SK-N-SH (cell line): ENCODE measurements around the gene COQ8B. TPM values are rescaled to one million over a fixed set of nuclear protein-coding genes. Genes with fewer than 3 reads are reported as not detected.

ENCODE experiments used
- CTCF ChIA-PET: fragments of 300-600, 350-600 bp; formaldehyde crosslinking; extraction: SDS; loops from one replicate; lab custom pipeline; 2021; lab: Yijun Ruan, JAX
- POLR2A ChIA-PET: fragments of 350-600 bp; sonication (Branson Sonifier 250); formaldehyde crosslinking; extraction: SDS; loops from one replicate; lab custom pipeline; 2020; ENCODE audit warnings: antibody characterized with exemption, inconsistent platforms; lab: Yijun Ruan, JAX
- DNase-seq: peaks from one replicate; pipeline ENCODE4 v3.0.0; 2012
- H2AFZ ChIP-seq: fragments of 200-600 bp; sonication (generic); 2 replicates; pipeline ENCODE4 v1.8.1; 2016; ENCODE audit warnings: antibody characterized with exemption, mild to moderate bottlenecking, low read depth
- H3F3A ChIP-seq: fragments of 200-600 bp; sonication (generic); replicated peaks from 2 replicates; pipeline ENCODE3; 2016; ENCODE audit warnings: antibody characterized with exemption, mild to moderate bottlenecking; ENCODE audit not compliant: insufficient read depth
- H3K27ac ChIP-seq, 2 experiments: fragments of 200-500 bp in 1 of 2; fragments of 200-600 bp in 1 of 2; sonication (Bioruptor generic) in 1 of 2; sonication (generic), shearing (Covaris generic) in 1 of 2; 2 replicates each; pipeline versions ENCODE4 v1.5.1 to v1.6.1; 2014 to 2016; ENCODE audit warnings: low read depth in 2 of 2, inconsistent platforms in 1 of 2, low read length in 1 of 2, mild to moderate bottlenecking in 1 of 2, mixed read lengths in 1 of 2
- H3K27me3 ChIP-seq: fragments of 200-600 bp; sonication (generic), shearing (Covaris generic); 2 replicates; pipeline ENCODE4 v1.6.1; 2016; ENCODE audit warnings: mixed run types; ENCODE audit not compliant: insufficient read depth
- H3K36me3 ChIP-seq, 2 experiments: fragments of 200-500 bp in 1 of 2; fragments of 200-600 bp in 1 of 2; sonication (Bioruptor generic) in 1 of 2; sonication (generic) in 1 of 2; replicated peaks in 1 of 2; 2 replicates each; pipeline versions ENCODE3 to v1.5.1; 2014 to 2016; ENCODE audit warnings: low read length in 1 of 2, mild to moderate bottlenecking in 1 of 2; ENCODE audit not compliant: insufficient read depth in 2 of 2, control insufficient read depth in 1 of 2
- H3K4me1 ChIP-seq, 2 experiments: fragments of 200-500 bp in 1 of 2; fragments of 200-600 bp in 1 of 2; sonication (Bioruptor generic) in 1 of 2; sonication (generic), shearing (Covaris generic) in 1 of 2; 2 replicates each; pipeline versions ENCODE4 v1.5.1 to v1.6.1; 2014 to 2016; ENCODE audit warnings: low read depth in 1 of 2, low read length in 1 of 2, mixed run types in 1 of 2; ENCODE audit not compliant: insufficient read depth in 2 of 2, control insufficient read depth in 1 of 2
- H3K4me2 ChIP-seq: fragments of 200-600 bp; sonication (generic), shearing (Covaris generic); 2 replicates; pipeline ENCODE4 v1.6.1; 2017; ENCODE audit warnings: mixed run types
- H3K4me3 ChIP-seq, 2 experiments: fragments of 200-500 bp in 1 of 2; fragments of 200-600 bp in 1 of 2; sonication (Bioruptor generic) in 1 of 2; sonication (generic), shearing (Covaris generic) in 1 of 2; 2 replicates each; pipeline versions ENCODE4 v1.5.1 to v1.8.1; 2014 to 2016; ENCODE audit warnings: low read depth in 2 of 2, inconsistent platforms in 1 of 2, low read length in 1 of 2, mild to moderate bottlenecking in 1 of 2, mixed read lengths in 1 of 2, moderate library complexity in 1 of 2
- H3K79me2 ChIP-seq: fragments of 200-600 bp; sonication (generic); 2 replicates; pipeline ENCODE4 v1.8.1; 2017; ENCODE audit warnings: mild to moderate bottlenecking; ENCODE audit not compliant: insufficient read depth
- H3K9ac ChIP-seq: fragments of 200-600 bp; sonication (generic); 2 replicates; pipeline ENCODE4 v1.6.1; 2017; ENCODE audit warnings: mixed run types
- H3K9me2 ChIP-seq: fragments of 200-600 bp; sonication (generic); 2 replicates; pipeline ENCODE4 v1.6.1; 2017; ENCODE audit warnings: mixed run types
- H3K9me3 ChIP-seq: fragments of 200-600 bp; sonication (generic); 2 replicates; pipeline ENCODE4 v1.6.1; 2017; ENCODE audit warnings: mixed run types, mild to moderate bottlenecking, moderate library complexity
- H4K20me1 ChIP-seq: fragments of 200-600 bp; sonication (generic); 2 replicates; pipeline ENCODE4 v1.6.1; 2017; ENCODE audit warnings: mild to moderate bottlenecking, mixed run types; ENCODE audit not compliant: insufficient read depth
- MEF2A ChIP-seq: IDR thresholded peaks from 2 replicates; pipeline ENCODE4 v1.4.0; 2012; ENCODE audit warnings: low read depth, borderline replicate concordance
- NRF1 ChIP-seq: IDR thresholded peaks from 2 replicates; pipeline ENCODE4 v1.6.1; 2012; ENCODE audit warnings: low read depth, mild to moderate bottlenecking, low read length
- PBX3 ChIP-seq: IDR thresholded peaks from 2 replicates; pipeline ENCODE4; 2012
- POLR2AphosphoS5 ChIP-seq: IDR thresholded peaks from 2 replicates; pipeline ENCODE4 v1.6.1; 2012; ENCODE audit warnings: low read depth, low read length
- RCOR1 ChIP-seq: fragments of 150-350 bp; IDR thresholded peaks from 2 replicates; pipeline ENCODE4 v1.6.1; 2017; ENCODE audit warnings: antibody characterized with exemption, low read length
- SMC3 ChIP-seq: IDR thresholded peaks from 2 replicates; pipeline ENCODE4 v1.6.1; 2012; ENCODE audit warnings: low read depth, low read length, improper control_type of control experiment
- TEAD4 ChIP-seq: IDR thresholded peaks from 2 replicates; pipeline ENCODE4 v1.4.0; 2012; ENCODE audit warnings: mild to moderate bottlenecking, borderline replicate concordance; ENCODE audit not compliant: insufficient read depth
- YY1 ChIP-seq: IDR thresholded peaks from 2 replicates; pipeline ENCODE4 v1.4.0; 2012; ENCODE audit warnings: low read depth, mild to moderate bottlenecking
- ZBTB33 ChIP-seq: IDR thresholded peaks from 2 replicates; pipeline ENCODE4 v1.4.0; 2012; ENCODE audit warnings: low read depth, borderline replicate concordance
- WGBS: methylation state at CpG from one replicate; pipeline ENCODE4 v1.1.6; 2017; ENCODE audit warnings: low lambda C conversion rate; 5-methylcytosine and 5-hydroxymethylcytosine counted together
- polyA plus RNA-seq, 3 experiments: library from polyadenylated mRNA; depleted of rRNA; stranded (reverse); fragments of >200 nt; gene quantifications; 2 replicates each; pipeline ENCODE4 v1.2.3, GENCODE V29; 2012
- TF ChIP-seq, protein P1 (sequence below): IDR thresholded peaks from 2 replicates; pipeline ENCODE4 v1.6.1; 2012; ENCODE audit warnings: mild to moderate bottlenecking, low read depth, low read length, moderate library complexity

Gene COQ8B
- polyA plus RNA-seq, 1 of the 3 experiments (the other 2 are of a cell fraction) = 43.8 TPM

GRCh38 chr19:40667602-40668001 is 49.1 kb downstream of the COQ8B start:
- H3K9ac ChIP-seq = no peak overlapping the region
- POLR2A ChIA-PET = no interaction called here
- H3K27ac ChIP-seq = no peak overlapping the region
- no peak for TF ChIP-seq SMC3
- TF ChIP-seq, all 33 proteins: peak for 0
- peaks cover 18 to 50% of the 10 kb centered on the region in 2 experiments for H3K36me3 ChIP-seq
- H2AFZ ChIP-seq = no peak overlapping the region
- H3K4me3 ChIP-seq = no peak overlapping the region
- no peaks in the 10 kb centered on the region for H3K9me2 ChIP-seq
- H3K79me2 ChIP-seq = no peaks in the 10 kb centered on the region
- CTCF ChIA-PET = interaction anchor here (1.0 kb wide), 1 partner anchor 33 kb away, joined by 3 read pairs; no protein-coding TSS in a partner anchor
- 97% methylated on average over 12 of the region's 14 CpGs for WGBS
- H3K4me1 ChIP-seq = peaks cover 6 to 10% of the 10 kb centered on the region in 2 experiments; a peak in 3 of 4 replicates
- no peaks in the 10 kb centered on the region for H3K27me3 ChIP-seq
- no peaks in the 10 kb centered on the region for H4K20me1 ChIP-seq
- H3F3A ChIP-seq = peaks cover 41% of the 10 kb centered on the region
- H3K9me3 ChIP-seq = no peaks in the 10 kb centered on the region
- DNase-seq = no peak
- H3K4me2 ChIP-seq = no peak overlapping the region

DNA sequence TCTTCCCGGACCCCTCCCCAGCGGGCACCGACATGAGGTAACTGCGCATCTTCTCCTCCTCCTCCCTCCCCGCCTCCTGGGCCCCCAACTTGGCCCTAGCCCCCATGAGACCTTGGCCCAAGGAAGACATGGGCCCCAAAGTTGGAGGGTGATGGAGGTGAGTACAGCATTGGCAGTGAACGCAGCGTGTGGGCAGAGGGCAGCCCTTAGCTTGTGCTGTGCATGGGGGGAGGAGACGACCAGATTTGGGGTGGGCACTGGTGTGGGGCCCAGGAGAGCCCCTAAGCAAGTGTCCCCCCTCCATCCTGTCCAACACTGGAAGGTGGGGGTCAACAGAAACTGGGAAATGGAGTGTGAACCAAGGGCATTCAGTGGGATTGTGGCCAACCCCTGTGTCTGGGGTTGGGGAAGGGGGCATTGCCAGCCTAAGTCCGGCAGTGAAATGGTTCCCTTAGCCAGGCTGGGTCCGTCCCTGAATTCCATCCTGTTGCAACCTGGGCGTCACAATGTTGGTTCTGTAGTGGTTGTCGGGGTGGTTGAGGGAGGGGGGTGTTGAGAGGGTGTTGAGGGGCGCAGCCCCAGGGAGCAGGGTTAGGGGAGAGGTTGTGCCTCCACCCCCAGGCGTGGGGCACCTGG is 49.8 kb downstream of the COQ8B start:
- Histone ChIP-seq H3K27me3 (no peaks in the 10 kb centered on the region), H3K4me3 (no peak overlapping the region), H3K9me2 (no peaks in the 10 kb centered on the region), H3K9ac (no peak overlapping the region), H2AFZ (no peak overlapping the region), H3K36me3 (peaks cover 14 to 43% of the 10 kb centered on the region in 2 experiments), H4K20me1 (no peaks in the 10 kb centered on the region), H3F3A (peaks cover 41% of the 10 kb centered on the region), H3K4me1 (peaks cover 6 to 10% of the 10 kb centered on the region in 2 experiments; a peak in 3 of 4 replicates), H3K9me3 (no peaks in the 10 kb centered on the region), H3K4me2 (no peak overlapping the region), H3K27ac (peak overlapping the region in 1 of 2 experiments; percentile 61; a peak in 2 of 4 replicates), H3K79me2 (no peaks in the 10 kb centered on the region)
- WGBS = 87% methylated on average over 14 of the region's 14 CpGs
- TF ChIP-seq, protein P1, sequence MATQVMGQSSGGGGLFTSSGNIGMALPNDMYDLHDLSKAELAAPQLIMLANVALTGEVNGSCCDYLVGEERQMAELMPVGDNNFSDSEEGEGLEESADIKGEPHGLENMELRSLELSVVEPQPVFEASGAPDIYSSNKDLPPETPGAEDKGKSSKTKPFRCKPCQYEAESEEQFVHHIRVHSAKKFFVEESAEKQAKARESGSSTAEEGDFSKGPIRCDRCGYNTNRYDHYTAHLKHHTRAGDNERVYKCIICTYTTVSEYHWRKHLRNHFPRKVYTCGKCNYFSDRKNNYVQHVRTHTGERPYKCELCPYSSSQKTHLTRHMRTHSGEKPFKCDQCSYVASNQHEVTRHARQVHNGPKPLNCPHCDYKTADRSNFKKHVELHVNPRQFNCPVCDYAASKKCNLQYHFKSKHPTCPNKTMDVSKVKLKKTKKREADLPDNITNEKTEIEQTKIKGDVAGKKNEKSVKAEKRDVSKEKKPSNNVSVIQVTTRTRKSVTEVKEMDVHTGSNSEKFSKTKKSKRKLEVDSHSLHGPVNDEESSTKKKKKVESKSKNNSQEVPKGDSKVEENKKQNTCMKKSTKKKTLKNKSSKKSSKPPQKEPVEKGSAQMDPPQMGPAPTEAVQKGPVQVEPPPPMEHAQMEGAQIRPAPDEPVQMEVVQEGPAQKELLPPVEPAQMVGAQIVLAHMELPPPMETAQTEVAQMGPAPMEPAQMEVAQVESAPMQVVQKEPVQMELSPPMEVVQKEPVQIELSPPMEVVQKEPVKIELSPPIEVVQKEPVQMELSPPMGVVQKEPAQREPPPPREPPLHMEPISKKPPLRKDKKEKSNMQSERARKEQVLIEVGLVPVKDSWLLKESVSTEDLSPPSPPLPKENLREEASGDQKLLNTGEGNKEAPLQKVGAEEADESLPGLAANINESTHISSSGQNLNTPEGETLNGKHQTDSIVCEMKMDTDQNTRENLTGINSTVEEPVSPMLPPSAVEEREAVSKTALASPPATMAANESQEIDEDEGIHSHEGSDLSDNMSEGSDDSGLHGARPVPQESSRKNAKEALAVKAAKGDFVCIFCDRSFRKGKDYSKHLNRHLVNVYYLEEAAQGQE = no peak
- no peak for TF ChIP-seq NRF1
- no peak for TF ChIP-seq ZBTB33
- no peak for TF ChIP-seq POLR2AphosphoS5
- TF ChIP-seq PBX3 = no peak
- no peak for TF ChIP-seq RCOR1
- no peak for TF ChIP-seq TEAD4
- no peak for TF ChIP-seq MEF2A
- TF ChIP-seq YY1 = no peak
- DNase-seq = no peak
- ChIA-PET POLR2A (no interaction called here), CTCF (no interaction called here)
